HL-60/S4 (cell line): ENCODE measurements around the gene GPS1.

Experiments used
- in situ Hi-C: fragments of 300-500 bp; cut with MboI; formaldehyde crosslinking; loops from 2 replicates; pipeline ENCODE4 v1.14.3; 2022; ENCODE audit warnings: low sequenced_read_pairs

GPS1 gene

GRCh38 chr17:82086941-82087906 is 35.5 kb downstream of the GPS1 start:
- in situ Hi-C loops, result no loop called here

- in situ Hi-C loops, result no loop called here
Measured at GRCh38 chr17:82087961-82088837, 36.5 kb downstream of the GPS1 start.

DNA sequence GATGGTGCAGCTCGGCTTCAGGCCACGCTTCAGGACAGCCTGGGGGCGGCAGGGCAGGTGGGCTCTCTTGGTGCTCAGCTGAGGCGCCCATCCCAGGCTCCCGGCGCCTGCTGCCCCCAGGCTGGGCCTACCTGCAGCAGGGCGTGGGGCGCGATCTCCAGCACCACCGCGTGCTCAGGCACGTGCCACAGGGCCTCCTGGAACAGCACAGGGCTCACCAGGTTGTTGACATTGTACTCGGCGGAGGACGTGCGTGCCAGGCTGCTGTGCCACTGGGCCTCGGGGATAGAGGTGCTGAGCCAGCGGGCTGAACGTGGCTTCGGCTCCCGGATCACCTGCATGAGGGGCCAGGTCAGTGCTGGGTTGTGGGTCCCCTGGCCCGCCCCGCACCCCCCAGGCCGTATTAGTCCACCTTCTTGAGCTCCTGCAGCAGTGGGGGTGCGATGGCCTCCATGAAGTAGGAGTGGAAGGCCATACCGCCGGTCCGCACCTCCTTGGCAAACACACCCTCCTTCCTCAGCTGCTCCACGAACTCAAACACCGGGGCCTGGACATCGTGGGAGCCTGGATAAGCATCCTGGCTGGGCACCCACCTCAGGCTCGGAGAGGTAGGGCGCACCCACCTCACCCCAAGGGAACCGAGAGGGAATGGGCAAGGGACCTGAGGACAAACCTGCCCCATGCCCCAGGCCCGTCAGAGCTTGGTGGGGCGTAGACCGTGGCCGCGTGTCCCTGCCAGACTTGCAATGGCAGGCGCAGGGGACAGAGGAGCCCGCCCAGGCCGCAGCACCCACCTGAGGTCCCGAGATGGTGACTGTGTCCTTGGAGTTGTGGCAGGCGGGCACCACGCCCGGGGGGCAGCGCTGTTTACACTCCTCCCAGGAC is 37.4 kb downstream of the GPS1 start:
- in situ Hi-C loops, result no loop called here

DNA sequence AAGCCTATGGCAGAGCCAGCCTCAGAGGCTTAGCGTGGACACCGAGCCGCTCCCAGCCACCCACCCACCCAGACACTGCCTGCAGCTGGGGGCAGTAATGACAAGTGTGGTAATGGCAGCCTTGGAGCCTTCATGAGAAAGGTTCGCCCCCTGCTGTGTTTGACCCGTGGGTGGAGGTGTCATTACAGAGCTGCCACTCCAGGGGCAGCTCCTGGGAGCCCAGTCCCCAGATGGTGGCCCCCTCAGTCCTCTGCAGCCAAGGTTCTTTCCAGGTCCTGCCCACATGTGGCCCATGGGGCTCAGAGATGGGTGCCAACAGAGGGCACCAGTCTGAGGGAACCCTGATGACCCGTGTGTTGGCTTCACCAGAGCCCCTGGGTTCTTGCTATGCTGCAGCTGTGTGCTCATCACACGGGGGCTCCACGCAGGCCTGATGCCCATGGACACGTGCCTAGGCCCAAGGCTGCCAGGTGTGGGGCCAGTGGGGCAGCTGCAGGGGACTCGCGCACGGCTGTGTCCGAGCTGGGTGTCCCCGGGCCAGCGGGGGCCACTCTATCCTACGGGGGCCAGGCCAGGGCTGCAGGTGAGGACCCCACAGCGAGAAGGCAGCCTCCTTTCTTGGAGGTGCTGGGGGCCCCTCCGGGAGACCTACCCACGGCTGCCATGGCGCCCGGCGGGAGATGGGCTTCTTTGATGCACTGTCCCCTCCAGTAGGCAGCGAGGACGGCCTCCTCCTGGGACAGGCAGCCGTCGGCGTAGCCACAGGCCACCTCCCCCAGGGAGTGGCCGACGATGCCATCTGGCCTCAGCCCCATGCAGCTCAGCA is 38.2 kb downstream of the GPS1 start:
- in situ Hi-C loops, result no loop called here

DNA sequence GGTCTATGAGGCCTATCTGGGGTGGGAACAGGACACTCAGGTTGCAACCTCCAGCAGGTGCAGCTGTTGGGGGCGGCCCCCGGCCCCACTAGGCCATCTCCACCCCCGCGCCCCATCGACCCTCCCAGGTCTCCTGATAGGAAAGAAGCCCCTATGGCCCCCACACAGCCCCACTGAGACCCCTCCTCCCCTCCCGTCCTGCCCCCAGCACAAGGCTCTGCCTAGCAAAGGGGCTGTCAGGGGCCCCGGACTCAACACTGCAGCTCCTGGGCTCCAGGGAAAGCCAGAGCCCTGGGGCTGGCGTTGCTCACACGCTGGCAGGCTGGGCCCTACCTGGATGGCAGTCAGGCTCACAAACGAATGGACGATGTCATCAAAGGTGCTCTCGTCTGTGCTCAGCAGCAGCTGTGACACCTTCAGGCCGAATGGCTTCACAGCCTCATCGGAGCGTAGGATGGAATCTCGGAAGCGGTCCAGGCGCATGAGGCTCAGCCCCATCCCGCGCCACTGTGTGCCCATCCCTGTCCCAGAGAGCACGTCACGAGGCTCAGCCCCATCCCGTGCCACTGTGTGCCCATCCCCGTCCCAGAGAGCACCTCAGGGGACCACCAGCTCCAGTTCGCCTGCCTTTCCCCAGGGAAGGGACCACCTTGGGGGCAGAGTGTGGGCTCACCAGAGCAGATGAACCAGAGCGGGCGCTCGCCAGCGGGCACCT is 39.0 kb downstream of the GPS1 start:
- in situ Hi-C loops, result no loop called here

- in situ Hi-C loops, result no loop called here
Measured at GRCh38 chr17:82091264-82092066, 39.8 kb downstream of the GPS1 start.

DNA sequence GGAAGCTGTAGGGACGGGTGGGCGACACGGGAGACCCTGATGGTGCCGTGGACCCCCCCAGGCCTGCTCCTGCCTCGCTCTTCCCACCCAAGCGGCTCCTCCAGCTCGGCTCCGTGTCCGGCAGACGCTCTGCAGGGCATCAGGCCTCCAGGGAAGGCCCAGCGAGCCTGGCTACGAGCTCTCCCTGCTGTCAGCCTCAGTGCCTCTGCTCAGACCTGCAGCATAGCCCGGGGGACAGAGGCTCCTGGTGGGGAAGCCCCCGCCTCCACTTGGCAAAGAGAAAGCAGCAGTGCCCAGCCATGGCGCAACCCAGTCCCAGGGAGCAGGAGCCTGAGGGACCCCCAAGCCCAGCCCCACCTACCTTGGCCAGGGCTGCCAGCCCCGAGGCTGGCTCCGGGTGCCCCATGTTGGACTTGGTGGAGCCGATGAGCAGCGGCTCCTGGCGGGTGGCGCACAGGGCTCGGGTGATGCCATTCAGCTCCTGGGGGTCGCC is 40.4 kb downstream of the GPS1 start:
- in situ Hi-C loops, result no loop called here

DNA sequence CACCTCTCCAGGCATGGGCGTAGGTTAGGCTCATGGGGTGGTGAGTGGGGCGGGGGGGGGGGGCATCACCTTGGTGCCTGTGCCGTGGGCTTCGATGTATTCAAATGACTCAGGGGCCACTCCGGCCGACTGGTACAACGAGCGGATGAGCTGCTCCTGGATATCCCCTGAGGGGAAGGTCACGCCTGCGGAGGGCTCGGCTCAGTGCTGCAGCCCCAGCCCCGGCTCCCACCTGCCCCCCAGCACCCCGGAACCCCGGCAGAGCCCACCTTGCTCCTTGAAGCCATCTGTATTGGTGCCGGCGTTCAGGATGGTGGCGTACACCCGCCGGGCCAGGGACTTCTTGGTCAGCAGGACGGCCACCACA is 40.9 kb downstream of the GPS1 start:
- in situ Hi-C loops, result no loop called here

GRCh38 chr17:82092995-82093751 is 41.5 kb downstream of the GPS1 start:
- in situ Hi-C loops, result no loop called here

DNA sequence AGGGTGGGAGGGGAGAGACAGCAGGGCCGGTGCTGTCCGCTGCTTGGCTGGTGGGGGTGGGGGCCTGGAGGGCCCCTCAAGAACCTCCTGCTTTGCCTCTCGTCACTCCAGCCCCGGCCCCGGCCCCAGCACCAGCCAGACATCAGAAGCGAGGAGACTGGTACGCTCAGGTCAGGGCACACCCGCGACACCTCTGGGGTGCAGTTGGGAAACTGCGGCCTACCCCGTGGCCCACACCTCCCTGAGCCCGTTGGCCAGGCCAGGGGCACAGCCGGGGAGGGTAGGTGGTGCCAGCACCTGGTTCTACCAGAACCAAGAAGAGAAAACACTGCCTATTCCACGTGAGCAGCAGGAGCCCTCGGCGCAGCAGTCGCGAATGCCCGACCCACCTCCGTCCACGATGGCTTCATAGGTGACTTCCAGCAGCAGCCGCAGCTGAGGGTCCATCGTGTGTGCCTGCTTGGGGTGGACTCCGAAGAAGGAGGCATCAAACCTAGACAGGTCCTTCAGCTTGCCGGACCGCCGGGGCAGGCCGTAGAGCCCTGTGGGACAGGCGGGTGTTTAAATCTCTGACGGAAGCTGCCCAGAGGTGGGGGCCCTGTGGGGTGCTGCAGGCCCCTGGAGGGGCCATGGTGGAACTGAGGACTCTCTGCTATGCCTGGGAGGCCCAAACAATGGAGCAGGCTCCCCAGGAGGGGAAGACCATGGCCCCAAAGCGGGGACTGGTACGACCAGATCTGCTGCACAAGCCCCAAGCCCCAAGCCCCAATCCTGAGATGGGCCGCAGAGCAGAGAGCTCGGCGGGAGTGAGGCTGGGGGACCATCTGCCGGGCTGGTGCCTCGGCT is 43.5 kb downstream of the GPS1 start:
- in situ Hi-C loops, result no loop called here

- in situ Hi-C loops, result no loop called here
Measured at GRCh38 chr17:82095777-82096708, 44.3 kb downstream of the GPS1 start.

GRCh38 chr17:82096709-82097183 is 45.0 kb downstream of the GPS1 start:
- in situ Hi-C loops, result no loop called here

DNA sequence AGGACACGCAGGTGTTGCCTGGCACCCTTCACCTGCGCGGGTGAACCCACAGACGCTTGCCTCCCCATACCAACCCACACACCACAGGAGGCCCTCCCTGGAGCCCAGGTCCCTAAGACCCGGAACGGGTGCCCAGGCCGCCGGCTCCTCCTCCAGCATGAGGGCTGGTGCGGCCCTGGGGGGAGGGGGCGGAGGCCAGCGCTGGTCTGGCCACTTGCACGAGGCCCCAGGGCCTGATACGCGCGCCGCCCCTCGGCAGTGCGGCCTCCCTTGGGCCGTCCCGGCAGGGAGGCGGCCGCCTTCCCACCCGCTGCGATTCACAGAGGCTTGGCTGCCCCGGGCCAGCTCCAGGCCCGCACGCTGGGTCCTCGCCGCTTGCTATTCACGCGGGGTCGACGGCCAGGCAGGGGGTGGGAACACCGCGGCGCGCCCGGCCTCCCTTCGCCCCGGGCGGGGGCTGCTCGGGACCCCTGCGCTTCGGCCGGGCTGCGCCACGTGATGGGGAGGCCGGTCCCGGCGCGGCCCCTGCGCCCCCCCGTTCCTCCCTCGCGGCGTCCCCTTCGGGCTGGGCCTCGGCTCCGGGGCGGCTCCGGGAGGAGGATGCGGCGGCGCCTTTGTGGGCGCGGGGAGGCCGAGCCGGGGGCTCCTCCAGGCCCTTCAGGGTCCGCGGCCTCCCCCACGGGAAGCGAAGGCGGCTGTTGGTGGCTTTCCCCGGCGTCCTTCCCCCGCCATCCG is 45.7 kb downstream of the GPS1 start:
- in situ Hi-C loops, result no loop called here

DNA sequence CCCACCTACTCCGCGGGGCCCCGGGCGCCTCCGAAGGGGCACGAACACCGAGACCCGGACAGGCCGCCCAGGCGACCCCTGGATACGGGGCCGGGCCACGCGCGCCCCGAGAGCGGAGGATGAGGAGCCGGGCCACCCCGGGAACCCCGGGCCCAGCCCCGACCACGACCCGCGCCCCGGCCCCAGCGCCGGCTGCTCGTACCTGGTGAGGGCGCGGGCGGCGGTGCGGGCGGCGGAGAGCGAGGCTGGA is 46.1 kb downstream of the GPS1 start:
- in situ Hi-C loops, result no loop called here
